Activated naive CD4-positive, alpha-beta T cell treated with Interleukin-2 at 50 U/mL for 16 hours (primary cell): ENCODE results near the gene CSE1L.
"Not testable (repeated sequence)": the region's sequence is repeated elsewhere in the genome, so short reads cannot be mapped to it uniquely, and the experiment has no call there.

Source experiments
- DNase-seq: peaks from one replicate; pipeline ENCODE4 v3.0.0-alpha.2; 2020

Gene CSE1L

DNA sequence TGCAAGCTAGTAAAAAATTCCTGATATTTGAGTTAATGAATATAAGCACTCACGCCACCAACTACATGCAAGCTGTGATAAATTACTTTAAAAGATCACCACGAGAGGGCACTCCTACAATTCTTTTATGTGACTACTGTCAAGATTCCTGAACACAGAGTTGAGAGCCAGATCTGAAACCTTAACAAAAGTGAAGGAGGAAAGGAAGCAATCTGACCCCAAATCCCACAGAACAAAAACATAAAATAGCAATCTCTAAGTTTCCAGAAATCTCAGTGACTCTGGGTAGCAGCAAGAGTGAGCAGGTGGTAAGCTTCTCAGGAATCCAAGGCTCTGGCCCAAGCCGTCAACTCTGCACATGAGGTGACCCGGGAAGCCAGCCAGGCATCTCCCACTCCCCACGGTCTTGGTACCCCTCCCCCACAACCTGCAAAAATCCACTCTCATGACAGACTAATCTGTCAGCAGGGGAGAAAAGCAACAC, 86.9 kb downstream of the CSE1L start:
- no peak for DNase-seq

DNA sequence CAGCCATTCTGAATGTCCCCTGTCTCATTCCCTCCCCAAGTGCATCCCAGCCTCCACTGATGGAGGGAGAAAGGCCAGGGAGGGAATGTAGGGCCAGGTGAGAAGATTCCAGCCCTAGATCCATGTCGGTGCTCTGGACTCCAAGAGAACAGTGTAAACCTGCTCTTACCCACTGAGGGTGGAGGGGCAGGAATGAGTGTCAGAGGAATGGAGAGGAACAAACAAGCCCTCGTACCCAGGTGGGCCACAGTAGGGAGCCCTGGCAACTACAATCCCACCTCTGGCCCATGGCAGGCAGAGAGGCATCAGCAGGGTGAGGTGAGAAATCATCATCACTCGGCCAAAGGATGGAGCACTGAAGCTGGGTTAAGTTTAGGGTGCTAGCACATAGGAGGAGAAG, 87.5 kb downstream of the CSE1L start:
- DNase-seq: no peak

DNA sequence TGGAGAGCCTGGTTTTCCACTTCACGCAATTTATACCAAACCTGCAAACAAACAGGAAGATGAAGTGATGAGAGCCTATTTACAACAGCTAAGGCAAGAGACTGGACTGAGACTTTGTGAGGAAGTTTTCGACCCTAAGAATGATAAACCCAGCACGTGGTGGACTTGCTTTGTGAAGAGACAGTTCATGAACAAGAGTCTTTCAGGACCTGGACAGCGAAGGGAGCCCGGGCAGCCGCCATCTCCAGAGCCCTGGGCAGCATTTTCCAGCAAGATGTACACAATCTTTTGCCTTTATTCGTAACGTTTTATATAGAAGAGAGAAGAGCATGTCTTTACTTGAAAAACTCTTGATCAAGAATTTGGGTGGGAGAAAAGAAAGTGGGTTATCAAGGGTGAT, 88.7 kb downstream of the CSE1L start:
- not testable (repeated sequence) for DNase-seq

DNA sequence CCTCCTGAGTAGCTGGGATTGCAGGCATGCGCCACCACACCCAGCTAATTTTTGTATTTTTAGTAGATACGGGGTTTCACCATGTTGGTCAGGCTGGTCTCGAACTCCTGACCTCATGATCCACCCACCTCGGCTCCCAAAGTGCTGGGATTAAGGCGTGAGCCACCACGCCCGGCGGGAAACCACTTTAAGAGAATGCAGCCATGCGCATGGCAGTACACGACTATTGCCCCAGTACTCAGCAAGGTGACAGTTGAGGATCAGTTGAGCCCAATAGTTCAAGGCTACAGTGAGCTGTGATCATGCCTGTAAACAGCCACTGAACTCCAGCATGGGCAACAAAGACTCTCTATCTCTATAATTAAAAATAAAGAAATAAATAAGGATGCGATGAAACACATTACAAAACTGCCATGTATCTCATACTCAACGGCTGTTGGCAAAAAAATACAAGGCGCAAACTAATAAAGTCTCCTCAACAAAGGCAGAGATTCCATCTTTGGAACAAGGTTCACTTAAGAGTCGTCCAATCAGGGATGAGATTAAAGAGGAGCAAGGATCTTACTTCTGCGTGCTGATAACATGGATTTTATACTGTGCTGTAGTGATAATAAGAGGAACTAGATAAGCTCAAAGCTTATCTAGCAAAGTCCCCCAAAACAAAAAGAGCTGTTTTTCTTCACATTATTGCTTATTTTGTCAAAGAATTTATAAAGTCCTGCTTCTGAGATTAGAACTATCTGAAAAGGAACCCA, 90.9 kb downstream of the CSE1L start:
- no peak for DNase-seq

DNA sequence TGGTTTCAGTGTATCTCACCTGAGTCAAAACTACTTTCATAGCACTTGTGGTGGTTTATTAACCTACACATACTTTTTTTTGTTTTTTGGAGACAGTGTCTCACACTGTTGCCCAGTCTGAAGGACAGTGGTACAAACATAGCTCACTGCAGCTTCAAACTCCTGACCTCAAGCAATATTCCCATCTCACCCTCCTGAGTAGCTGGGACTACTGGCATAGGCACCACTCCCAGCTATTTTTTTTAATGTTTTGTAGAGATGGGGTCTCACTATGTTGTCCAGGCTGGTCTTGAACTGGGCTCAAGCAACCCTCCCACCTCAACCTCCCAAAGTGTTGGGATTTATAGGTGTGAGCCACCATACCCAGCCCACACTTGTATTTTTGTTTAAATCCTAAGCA, 92.3 kb downstream of the CSE1L start:
- no peak for DNase-seq

DNA sequence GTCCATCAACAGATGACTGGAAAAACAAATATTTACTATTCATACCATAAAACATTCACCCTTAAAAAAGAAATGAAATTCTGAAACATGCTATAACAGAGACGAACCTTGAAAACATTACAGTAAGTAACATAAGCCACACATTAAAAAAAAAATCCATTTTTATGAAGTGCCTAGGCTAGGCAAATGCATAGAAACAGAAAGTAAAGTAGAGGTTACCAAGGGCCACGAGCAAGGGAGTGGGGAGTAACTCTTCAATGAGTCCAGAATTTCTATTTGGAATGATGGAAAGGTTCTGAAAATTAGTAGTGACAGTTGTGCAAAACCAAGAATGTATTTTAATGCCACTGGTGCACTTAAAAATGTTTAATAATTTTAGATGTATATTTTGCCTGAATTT, 94.3 kb downstream of the CSE1L start:
- no peak for DNase-seq

DNA sequence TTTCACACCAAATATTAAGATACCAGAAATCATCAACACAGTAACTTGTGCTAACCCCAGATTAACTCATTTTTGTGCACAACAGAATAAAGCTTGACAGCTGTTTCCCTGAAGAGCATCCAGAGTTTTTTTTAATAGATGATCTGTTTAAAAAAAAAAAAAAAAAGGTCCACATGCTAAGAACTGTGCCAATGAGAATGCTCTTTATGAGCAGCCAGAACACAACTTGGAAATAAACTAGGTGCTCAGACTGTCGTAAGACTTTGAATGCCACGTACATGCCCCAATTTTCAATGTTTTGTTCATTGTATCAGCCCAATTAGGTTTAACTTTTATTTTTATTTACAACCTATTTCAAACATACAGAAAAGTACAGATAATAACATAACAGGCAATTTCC, 94.7 kb downstream of the CSE1L start:
- DNase-seq: no peak
